Gastroesophageal sphincter (tissue), 4 donors: Measurements from ENCODE around the gene CCND1. TPM values are rescaled to one million over a fixed set of nuclear protein-coding genes. Genes with fewer than 3 reads are reported as not detected.

Experiments used
- ATAC-seq: fragments of 150-250 bp; one replicate; pipeline ENCODE4 v1.9.1; 2016; ENCODE audit warnings: mild to moderate bottlenecking, moderate library complexity
- H3K27ac ChIP-seq, 4 donors: fragments of 200-600 bp; sonication (generic) in 3 of 4; 1 replicate in 3 of 4; 2 replicates in 1 of 4; pipeline ENCODE4 v1.5.1; 2016 to 2019
- H3K27me3 ChIP-seq: fragments of 200-600 bp; sonication (generic); one replicate; pipeline ENCODE4 v1.5.1; 2019
- H3K36me3 ChIP-seq, 2 donors: fragments of 200-600 bp; sonication (generic); one replicate each; pipeline ENCODE4 v1.5.1; 2019; ENCODE audit warnings: control low read depth in 1 of 2
- H3K4me1 ChIP-seq, 3 donors: fragments of 200-600 bp; sonication (generic); 1 replicate in 2 of 3; 2 replicates in 1 of 3; pipeline ENCODE4 v1.5.1; 2016 to 2019; ENCODE audit warnings: control low read depth in 2 of 3
- H3K4me3 ChIP-seq, 2 donors: fragments of 200-600 bp; sonication (generic); one replicate each; pipeline ENCODE4 v1.5.1; 2019; ENCODE audit warnings: mild to moderate bottlenecking in 1 of 2, moderate library complexity in 1 of 2
- H3K9me3 ChIP-seq, 3 donors: fragments of 200-600 bp; sonication (generic); one replicate each; pipeline ENCODE4 v1.5.1; 2017 to 2019; ENCODE audit warnings: control low read depth in 2 of 3
- EP300 ChIP-seq: sonication (generic); formaldehyde crosslinking; IDR thresholded peaks from one replicate; pipeline ENCODE4 v1.6.1; 2017; ENCODE audit warnings: antibody characterized with exemption, mild to moderate bottlenecking
- POLR2A ChIP-seq, 2 donors: fragments of 450-650 bp; IDR thresholded peaks; one replicate each; pipeline ENCODE4 v1.6.1; 2017; ENCODE audit warnings: antibody characterized with exemption in 2 of 2, mild to moderate bottlenecking in 2 of 2, moderate library complexity in 1 of 2
- POLR2AphosphoS5 ChIP-seq: sonication (generic); formaldehyde crosslinking; IDR thresholded peaks from one replicate; pipeline ENCODE4 v1.6.1; 2017; ENCODE audit warnings: antibody characterized with exemption
- WGBS, 2 donors: methylation state at CpG; one replicate each; pipeline ENCODE4 v1.1.5; 2018; ENCODE audit warnings: low coverage in 1 of 2; 5-methylcytosine and 5-hydroxymethylcytosine counted together
- total RNA-seq, 4 donors: library from RNA; depleted of rRNA; stranded (reverse); fragments of >200 nt; gene quantifications; one replicate each; pipeline ENCODE4 v1.1.0, GENCODE V29; 2016
- TF ChIP-seq, protein P1 (sequence below), 4 experiments: fragments of 200-600 bp in 2 of 4; fragments of 450-650 bp in 2 of 4; sonication (generic) in 1 of 4; IDR thresholded peaks; one replicate each; pipeline ENCODE4 v1.5.1; 2017 to 2019; ENCODE audit warnings: antibody characterized with exemption in 4 of 4, mild to moderate bottlenecking in 2 of 4, moderate library complexity in 2 of 4

CCND1 gene
- total RNA-seq, 4 donors from 2014 or later: 24.1 to 110 (median 51.9) TPM

DNA sequence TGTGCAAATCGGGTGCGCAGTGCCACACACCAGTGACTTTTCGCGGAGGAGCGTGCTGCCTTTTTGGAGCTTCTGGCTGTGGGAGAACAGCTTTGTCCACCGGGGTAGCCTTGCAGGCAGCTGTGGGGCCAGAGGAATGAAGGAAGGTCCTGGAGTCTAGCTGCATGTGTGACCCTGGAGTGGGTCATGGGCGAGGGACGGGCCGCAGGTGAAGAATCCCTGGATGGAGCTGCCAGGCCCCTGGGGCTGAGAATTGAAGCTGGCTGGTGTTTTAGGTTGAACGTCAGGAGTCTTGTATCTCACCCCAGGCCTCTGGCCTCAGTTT, 8.6 kb downstream of the CCND1 start:
- ATAC-seq: no peak
- TF ChIP-seq POLR2A (IDR thresholded peaks at IDR 0.05) (no peak), POLR2AphosphoS5 (no peak), EP300 (no peak)
- TF ChIP-seq, protein P1, sequence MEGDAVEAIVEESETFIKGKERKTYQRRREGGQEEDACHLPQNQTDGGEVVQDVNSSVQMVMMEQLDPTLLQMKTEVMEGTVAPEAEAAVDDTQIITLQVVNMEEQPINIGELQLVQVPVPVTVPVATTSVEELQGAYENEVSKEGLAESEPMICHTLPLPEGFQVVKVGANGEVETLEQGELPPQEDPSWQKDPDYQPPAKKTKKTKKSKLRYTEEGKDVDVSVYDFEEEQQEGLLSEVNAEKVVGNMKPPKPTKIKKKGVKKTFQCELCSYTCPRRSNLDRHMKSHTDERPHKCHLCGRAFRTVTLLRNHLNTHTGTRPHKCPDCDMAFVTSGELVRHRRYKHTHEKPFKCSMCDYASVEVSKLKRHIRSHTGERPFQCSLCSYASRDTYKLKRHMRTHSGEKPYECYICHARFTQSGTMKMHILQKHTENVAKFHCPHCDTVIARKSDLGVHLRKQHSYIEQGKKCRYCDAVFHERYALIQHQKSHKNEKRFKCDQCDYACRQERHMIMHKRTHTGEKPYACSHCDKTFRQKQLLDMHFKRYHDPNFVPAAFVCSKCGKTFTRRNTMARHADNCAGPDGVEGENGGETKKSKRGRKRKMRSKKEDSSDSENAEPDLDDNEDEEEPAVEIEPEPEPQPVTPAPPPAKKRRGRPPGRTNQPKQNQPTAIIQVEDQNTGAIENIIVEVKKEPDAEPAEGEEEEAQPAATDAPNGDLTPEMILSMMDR (IDR thresholded peaks at IDR 0.05): no peak
- no peak overlapping the region for H3K27ac ChIP-seq
- WGBS, 2 donors: 83% methylated on average over 4 of the region's 10 CpGs; no CpG with 5 or more reads in 1 of the 2 donors
- H3K4me1 ChIP-seq: peaks cover 0 to 17% (median 8%) of the 10 kb centered on the region in 3 donors
- no peaks in the 10 kb centered on the region for H3K27me3 ChIP-seq
- no peak overlapping the region for H3K4me3 ChIP-seq
- H3K9me3 ChIP-seq: no peaks in the 10 kb centered on the region
- peaks cover 0 to 74% of the 10 kb centered on the region in 2 donors for H3K36me3 ChIP-seq

DNA sequence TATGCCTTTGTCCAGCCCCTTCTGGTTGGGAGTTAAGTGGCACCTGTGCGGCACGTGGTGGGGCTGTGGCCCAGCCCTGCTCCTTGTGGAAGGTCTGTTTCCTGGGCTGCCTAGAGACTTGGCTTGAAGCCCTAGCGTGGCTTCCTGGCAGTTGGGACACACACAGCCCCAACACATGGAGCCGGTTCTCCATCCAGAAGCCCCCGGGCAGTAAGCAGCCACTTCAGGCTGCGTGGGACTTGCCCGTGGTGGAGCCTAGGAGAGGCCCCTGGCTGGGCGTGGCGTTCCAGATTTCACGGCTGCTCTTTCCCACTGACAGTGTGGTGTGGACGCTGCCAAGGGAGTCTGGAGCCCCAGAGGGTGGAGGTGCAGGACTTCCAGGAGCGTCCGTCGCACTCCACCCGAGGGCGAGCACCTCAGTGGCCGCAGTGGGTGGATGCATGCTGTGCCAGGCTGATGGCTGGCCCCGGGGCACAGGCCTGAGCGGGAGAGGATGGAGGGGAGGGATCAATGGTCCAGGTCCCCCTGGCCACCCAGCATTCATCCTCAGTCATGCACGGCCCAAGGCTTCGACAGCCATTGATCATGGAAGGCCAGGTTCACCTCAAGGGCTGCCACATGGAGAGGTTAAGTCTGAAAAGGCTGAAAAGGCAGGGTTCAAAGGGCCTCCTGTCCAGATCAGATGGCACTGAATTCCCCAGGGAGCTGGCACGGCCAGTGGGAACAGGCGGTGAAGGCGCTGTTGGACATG, 9.3 kb downstream of the CCND1 start:
- H3K4me3 ChIP-seq: no peak overlapping the region
- peak overlapping the region in 1 of 4 donors; percentile 18 for H3K27ac ChIP-seq
- no peak for ATAC-seq
- no peaks in the 10 kb centered on the region for H3K27me3 ChIP-seq
- no peaks in the 10 kb centered on the region for H3K9me3 ChIP-seq
- peaks cover 0 to 75% of the 10 kb centered on the region in 2 donors for H3K36me3 ChIP-seq
- H3K4me1 ChIP-seq: peaks cover 0 to 10% (median 1%) of the 10 kb centered on the region in 3 donors
- TF ChIP-seq EP300: no peak
- TF ChIP-seq, protein P1 (IDR thresholded peaks at IDR 0.05): no peak
- TF ChIP-seq POLR2A (IDR thresholded peaks at IDR 0.05): no peak
- TF ChIP-seq POLR2AphosphoS5: no peak
- 90% methylated on average over 2 of the region's 24 CpGs; no CpG with 5 or more reads in 1 of the 2 donors for WGBS, 2 donors

DNA sequence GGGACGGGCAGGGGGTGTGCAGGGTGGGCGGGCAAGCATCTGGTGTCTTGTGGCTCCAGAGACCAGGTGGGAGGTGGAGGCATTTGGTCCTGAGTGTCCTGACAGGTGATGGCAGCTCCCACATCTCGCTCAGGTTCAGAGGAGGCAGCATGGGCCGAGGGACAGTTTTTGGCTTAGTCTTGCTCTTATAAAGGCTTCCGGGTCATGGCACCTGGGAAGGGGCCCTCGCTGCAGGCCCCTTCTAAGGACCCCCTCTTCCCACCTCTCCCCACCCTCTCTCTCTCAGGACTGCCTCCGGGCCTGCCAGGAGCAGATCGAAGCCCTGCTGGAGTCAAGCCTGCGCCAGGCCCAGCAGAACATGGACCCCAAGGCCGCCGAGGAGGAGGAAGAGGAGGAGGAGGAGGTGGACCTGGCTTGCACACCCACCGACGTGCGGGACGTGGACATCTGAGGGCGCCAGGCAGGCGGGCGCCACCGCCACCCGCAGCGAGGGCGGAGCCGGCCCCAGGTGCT, 9.9 kb downstream of the CCND1 start:
- H3K4me3 ChIP-seq: no peak overlapping the region
- H3K4me1 ChIP-seq: peaks cover 0 to 3% (median 0%) of the 10 kb centered on the region in 3 donors
- no peak overlapping the region for H3K27ac ChIP-seq
- TF ChIP-seq, protein P1 (IDR thresholded peaks at IDR 0.05): no peak
- TF ChIP-seq EP300 (no peak), POLR2AphosphoS5 (no peak), POLR2A (IDR thresholded peaks at IDR 0.05) (no peak)
- H3K36me3 ChIP-seq: peaks cover 0 to 71% of the 10 kb centered on the region in 2 donors
- H3K9me3 ChIP-seq: no peaks in the 10 kb centered on the region
- H3K27me3 ChIP-seq: no peaks in the 10 kb centered on the region
- ATAC-seq: no peak
- WGBS, 2 donors: 86 to 94% methylated on average over 6 to 7 of the region's 23 CpGs

DNA sequence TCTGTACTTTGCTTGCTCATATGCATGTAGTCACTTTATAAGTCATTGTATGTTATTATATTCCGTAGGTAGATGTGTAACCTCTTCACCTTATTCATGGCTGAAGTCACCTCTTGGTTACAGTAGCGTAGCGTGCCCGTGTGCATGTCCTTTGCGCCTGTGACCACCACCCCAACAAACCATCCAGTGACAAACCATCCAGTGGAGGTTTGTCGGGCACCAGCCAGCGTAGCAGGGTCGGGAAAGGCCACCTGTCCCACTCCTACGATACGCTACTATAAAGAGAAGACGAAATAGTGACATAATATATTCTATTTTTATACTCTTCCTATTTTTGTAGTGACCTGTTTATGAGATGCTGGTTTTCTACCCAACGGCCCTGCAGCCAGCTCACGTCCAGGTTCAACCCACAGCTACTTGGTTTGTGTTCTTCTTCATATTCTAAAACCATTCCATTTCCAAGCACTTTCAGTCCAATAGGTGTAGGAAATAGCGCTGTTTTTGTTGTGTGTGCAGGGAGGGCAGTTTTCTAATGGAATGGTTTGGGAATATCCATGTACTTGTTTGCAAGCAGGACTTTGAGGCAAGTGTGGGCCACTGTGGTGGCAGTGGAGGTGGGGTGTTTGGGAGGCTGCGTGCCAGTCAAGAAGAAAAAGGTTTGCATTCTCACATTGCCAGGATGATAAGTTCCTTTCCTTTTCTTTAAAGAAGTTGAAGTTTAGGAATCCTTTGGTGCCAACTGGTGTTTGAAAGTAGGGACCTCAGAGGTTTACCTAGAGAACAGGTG, 11.1 kb downstream of the CCND1 start:
- no peaks in the 10 kb centered on the region for H3K27me3 ChIP-seq
- no peaks in the 10 kb centered on the region for H3K9me3 ChIP-seq
- peaks cover 0 to 71% of the 10 kb centered on the region in 2 donors for H3K36me3 ChIP-seq
- no peak overlapping the region for H3K27ac ChIP-seq
- no peak for ATAC-seq
- 70 to 82% methylated on average over 10 to 15 of the region's 15 CpGs for WGBS, 2 donors
- no peaks in the 10 kb centered on the region for H3K4me1 ChIP-seq
- TF ChIP-seq, protein P1 (IDR thresholded peaks at IDR 0.05): no peak
- TF ChIP-seq POLR2A (IDR thresholded peaks at IDR 0.05): no peak
- TF ChIP-seq POLR2AphosphoS5: no peak
- no peak for TF ChIP-seq EP300
- no peak overlapping the region for H3K4me3 ChIP-seq
